PFSK-1 (cell line): ENCODE data around the gene EGF.

Experiments
- FOXP2 ChIP-seq: optimal IDR thresholded peaks from 2 replicates; pipeline ENCODE3; 2011; ENCODE audit warnings: borderline replicate concordance, control low read depth, inconsistent platforms; ENCODE audit not compliant: insufficient read depth; ENCODE audit errors: extremely low read length, extremely low read depth
- POLR2AphosphoS5 ChIP-seq: IDR thresholded peaks from 2 replicates; pipeline ENCODE4 v1.6.1; 2012; ENCODE audit warnings: low read depth, mild to moderate bottlenecking, control low read depth, low read length, moderate library complexity
- SIN3A ChIP-seq: IDR thresholded peaks from 2 replicates; pipeline ENCODE4 v1.6.1; 2012; ENCODE audit warnings: mild to moderate bottlenecking, low read length, moderate library complexity, borderline replicate concordance; ENCODE audit not compliant: insufficient read depth
- TAF1 ChIP-seq: IDR thresholded peaks from 2 replicates; pipeline ENCODE4 v1.6.1; 2012; ENCODE audit warnings: low read length, control low read depth, borderline replicate concordance; ENCODE audit not compliant: insufficient read depth
- TF ChIP-seq, protein P1 (sequence below), 2 experiments: IDR thresholded peaks; 2 replicates each; pipeline versions ENCODE4 v1.6.1 to v1.8.0; 2011 to 2012; ENCODE audit warnings: low read depth in 2 of 2, low read length in 2 of 2, control low read depth in 1 of 2, inconsistent platforms in 1 of 2, mild to moderate bottlenecking in 1 of 2, moderate library complexity in 1 of 2; ENCODE audit not compliant: insufficient read depth in 1 of 2

DNA sequence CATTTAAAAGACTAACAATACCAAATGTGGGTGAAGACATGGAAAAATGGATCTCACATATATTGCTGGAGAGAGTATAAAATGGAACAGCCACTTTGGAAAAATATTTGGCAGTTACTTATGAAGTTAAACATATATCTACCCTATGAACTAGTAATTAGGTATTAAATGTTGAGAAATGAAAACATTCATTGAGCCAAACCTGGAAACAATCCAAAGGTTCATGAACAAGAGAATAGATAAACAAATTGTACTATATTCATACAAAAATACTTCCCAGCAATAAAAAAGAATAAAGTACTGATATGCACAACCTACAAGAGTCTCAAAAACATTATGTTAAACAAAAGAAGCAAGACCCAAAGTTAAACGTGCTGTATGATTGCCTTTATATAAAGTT is 4.0 kb upstream of the EGF start:
- TF ChIP-seq POLR2AphosphoS5 = no peak
- TF ChIP-seq, protein P1, sequence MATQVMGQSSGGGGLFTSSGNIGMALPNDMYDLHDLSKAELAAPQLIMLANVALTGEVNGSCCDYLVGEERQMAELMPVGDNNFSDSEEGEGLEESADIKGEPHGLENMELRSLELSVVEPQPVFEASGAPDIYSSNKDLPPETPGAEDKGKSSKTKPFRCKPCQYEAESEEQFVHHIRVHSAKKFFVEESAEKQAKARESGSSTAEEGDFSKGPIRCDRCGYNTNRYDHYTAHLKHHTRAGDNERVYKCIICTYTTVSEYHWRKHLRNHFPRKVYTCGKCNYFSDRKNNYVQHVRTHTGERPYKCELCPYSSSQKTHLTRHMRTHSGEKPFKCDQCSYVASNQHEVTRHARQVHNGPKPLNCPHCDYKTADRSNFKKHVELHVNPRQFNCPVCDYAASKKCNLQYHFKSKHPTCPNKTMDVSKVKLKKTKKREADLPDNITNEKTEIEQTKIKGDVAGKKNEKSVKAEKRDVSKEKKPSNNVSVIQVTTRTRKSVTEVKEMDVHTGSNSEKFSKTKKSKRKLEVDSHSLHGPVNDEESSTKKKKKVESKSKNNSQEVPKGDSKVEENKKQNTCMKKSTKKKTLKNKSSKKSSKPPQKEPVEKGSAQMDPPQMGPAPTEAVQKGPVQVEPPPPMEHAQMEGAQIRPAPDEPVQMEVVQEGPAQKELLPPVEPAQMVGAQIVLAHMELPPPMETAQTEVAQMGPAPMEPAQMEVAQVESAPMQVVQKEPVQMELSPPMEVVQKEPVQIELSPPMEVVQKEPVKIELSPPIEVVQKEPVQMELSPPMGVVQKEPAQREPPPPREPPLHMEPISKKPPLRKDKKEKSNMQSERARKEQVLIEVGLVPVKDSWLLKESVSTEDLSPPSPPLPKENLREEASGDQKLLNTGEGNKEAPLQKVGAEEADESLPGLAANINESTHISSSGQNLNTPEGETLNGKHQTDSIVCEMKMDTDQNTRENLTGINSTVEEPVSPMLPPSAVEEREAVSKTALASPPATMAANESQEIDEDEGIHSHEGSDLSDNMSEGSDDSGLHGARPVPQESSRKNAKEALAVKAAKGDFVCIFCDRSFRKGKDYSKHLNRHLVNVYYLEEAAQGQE (IDR thresholded peaks at IDR 0.05; ENCODE audit: insufficient read depth in 1 of 2, low read depth in 2 of 2, low read length in 2 of 2) = no peak
- TF ChIP-seq SIN3A = no peak
- TF ChIP-seq TAF1 = no peak
- TF ChIP-seq FOXP2 = no peak
